ENCODE measurements around the gene ARHGAP26.

Gene ARHGAP26

DNA sequence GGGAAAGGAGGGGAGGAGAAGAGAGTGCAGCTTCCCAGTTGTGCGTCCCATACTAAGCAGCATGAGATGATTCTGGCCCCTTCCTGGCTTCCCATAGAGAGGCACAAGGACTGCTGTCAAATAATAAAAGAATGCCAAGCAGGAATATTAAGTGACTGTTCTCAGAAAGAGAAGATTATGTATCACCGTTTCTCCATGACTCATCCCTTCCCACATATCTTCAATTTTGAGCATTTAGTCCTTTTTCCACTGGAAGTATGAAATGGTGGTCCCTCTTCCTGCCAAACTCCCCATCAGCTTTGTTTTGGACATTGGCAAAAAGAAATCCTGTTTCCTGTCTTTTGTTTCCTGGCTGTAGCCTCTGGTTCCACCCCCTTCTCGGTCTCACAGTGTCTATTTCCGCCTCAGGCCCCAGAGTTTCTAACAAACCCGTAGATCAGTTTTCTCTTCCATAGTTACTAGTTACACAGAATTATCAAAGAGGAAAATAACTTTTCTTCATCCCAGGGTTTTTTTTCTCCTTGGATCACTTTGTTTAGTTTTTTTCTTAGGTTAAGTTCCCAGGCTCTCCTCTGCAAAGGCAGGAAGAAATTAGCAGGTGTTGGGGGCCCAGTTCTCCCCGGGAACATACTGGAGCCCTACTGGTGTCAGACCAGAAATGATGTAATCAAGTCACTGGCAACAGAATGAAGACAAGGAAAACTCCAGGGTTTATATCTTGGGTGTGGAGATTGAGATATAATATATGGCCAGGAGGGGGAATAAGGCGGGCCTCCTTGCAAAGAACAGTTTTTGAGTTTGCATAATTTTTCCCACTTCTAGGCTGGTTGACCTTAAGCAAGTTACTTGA is 26.4 kb upstream of the ARHGAP26 start:
- Histone ChIP-seq H3K4me3 (ENCODE audit: low read length) (no peak overlapping the region), H3F3A (ENCODE audit: control insufficient read depth, insufficient read depth) (no peaks in the 10 kb centered on the region), H3K4me2 (ENCODE audit: low read length) (no peak overlapping the region), H4K20me1 (ENCODE audit: control insufficient read depth, insufficient read depth, low read depth, low read length) (no peaks in the 10 kb centered on the region), H3K79me2 (ENCODE audit: control insufficient read depth, low read length) (no peaks in the 10 kb centered on the region), H3K4me1 (ENCODE audit: control insufficient read depth, low read length) (no peaks in the 10 kb centered on the region), H3K27me3 (ENCODE audit: control insufficient read depth, low read length) (0 out of 2 replicates have a peak, but pooled peaks cover 3% of the 10 kb centered on the region), H3K27ac (ENCODE audit: low read depth, low read length) (no peak overlapping the region), H3K9me3 (ENCODE audit: control insufficient read depth, insufficient read depth, low read length) (no peaks in the 10 kb centered on the region), H3K9me2 (replicated peaks; ENCODE audit: control insufficient read depth, low read length) (no peaks in the 10 kb centered on the region), H3K36me3 (ENCODE audit: control insufficient read depth, low read length) (no peaks in the 10 kb centered on the region)
- TF ChIP-seq, protein P1, sequence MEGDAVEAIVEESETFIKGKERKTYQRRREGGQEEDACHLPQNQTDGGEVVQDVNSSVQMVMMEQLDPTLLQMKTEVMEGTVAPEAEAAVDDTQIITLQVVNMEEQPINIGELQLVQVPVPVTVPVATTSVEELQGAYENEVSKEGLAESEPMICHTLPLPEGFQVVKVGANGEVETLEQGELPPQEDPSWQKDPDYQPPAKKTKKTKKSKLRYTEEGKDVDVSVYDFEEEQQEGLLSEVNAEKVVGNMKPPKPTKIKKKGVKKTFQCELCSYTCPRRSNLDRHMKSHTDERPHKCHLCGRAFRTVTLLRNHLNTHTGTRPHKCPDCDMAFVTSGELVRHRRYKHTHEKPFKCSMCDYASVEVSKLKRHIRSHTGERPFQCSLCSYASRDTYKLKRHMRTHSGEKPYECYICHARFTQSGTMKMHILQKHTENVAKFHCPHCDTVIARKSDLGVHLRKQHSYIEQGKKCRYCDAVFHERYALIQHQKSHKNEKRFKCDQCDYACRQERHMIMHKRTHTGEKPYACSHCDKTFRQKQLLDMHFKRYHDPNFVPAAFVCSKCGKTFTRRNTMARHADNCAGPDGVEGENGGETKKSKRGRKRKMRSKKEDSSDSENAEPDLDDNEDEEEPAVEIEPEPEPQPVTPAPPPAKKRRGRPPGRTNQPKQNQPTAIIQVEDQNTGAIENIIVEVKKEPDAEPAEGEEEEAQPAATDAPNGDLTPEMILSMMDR (IDR thresholded peaks at IDR 0.05; ENCODE audit: low read depth, low read length, poor library complexity, severe bottlenecking): no peak
- TF ChIP-seq EZH2phosphoT487 (IDR thresholded peaks at IDR 0.05; ENCODE audit: borderline replicate concordance, low read length): no peak

DNA sequence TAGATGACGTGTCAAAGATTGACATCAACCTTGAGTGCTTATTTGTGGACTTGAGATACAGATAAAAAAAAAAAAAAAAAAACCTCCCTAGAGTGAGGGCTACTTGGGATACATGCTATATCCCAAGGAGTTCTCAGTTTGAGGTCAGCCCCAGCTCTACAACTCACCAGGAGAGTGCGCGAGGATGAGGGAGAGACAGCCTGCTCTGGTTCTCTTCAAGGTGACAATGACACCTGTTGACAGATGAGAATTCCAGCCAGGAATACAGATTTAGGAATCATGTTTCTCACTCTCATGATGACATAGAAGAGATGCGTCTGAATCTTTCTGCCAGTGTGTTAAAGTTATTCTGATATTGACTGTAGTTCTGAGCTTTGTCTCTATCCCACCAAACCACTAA is 24.9 kb upstream of the ARHGAP26 start:
- Histone ChIP-seq H3K27ac (ENCODE audit: low read depth, low read length) (no peak overlapping the region), H3K27me3 (ENCODE audit: control insufficient read depth, low read length) (0 out of 2 replicates have a peak, but pooled peaks cover 3% of the 10 kb centered on the region), H3K4me2 (ENCODE audit: low read length) (no peak overlapping the region), H3F3A (ENCODE audit: control insufficient read depth, insufficient read depth) (no peaks in the 10 kb centered on the region), H3K79me2 (ENCODE audit: control insufficient read depth, low read length) (no peaks in the 10 kb centered on the region), H3K36me3 (ENCODE audit: control insufficient read depth, low read length) (no peaks in the 10 kb centered on the region), H3K9me3 (ENCODE audit: control insufficient read depth, insufficient read depth, low read length) (no peaks in the 10 kb centered on the region), H4K20me1 (ENCODE audit: control insufficient read depth, insufficient read depth, low read depth, low read length) (no peaks in the 10 kb centered on the region), H3K9me2 (replicated peaks; ENCODE audit: control insufficient read depth, low read length) (no peaks in the 10 kb centered on the region), H3K4me1 (ENCODE audit: control insufficient read depth, low read length) (no peaks in the 10 kb centered on the region), H3K4me3 (ENCODE audit: low read length) (no peak overlapping the region)
- TF ChIP-seq, protein P1 (IDR thresholded peaks at IDR 0.05; ENCODE audit: low read depth, low read length, poor library complexity, severe bottlenecking): no peak
- no peak for TF ChIP-seq EZH2phosphoT487 (IDR thresholded peaks at IDR 0.05; ENCODE audit: borderline replicate concordance, low read length)

DNA sequence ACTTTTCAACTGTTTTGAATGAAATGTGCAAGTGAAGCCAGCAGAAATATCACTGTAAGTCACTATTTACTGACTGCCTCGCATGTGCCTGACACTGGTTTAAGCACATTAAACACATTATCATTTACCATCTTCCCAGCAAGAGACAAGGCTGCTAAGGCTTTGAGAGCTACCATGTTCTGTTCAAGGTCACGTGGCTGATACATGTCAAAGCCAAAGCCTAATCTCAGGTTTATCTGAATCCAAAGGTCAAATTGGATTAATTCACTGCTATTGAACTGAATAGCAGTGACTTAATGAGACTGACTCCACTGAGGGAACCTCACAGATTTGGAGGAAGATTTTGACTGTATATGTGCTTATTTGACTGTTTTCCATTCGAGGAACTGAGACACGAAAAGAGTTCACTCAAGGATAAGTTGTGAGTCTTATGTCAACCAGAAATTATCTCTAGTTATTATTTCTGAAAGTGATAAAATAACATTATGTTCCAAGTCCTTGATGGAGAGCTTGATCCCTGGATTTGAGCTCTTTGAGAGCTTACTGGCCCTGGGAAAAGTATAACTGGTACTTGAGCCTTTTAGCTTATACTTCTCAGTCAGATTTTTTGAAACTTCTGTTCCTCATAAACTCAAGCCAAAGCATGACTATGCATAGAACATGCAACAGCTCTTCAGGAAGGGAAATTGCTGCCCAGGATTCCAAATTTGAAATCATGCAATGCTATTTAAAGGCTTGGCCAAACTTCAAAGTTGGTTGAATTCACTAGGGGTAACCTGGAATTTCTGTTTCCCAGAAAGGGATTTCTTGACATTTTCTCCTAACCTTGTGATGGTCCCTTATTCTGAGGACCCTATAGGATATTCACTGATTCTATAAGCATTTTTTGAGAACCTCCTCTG is 23.4 kb upstream of the ARHGAP26 start:
- Histone ChIP-seq H3F3A (ENCODE audit: control insufficient read depth, insufficient read depth) (no peaks in the 10 kb centered on the region), H3K27me3 (ENCODE audit: control insufficient read depth, low read length) (0 out of 2 replicates have a peak, but pooled peaks cover 3% of the 10 kb centered on the region), H4K20me1 (ENCODE audit: control insufficient read depth, insufficient read depth, low read depth, low read length) (no peaks in the 10 kb centered on the region), H3K9me2 (replicated peaks; ENCODE audit: control insufficient read depth, low read length) (no peaks in the 10 kb centered on the region), H3K36me3 (ENCODE audit: control insufficient read depth, low read length) (no peaks in the 10 kb centered on the region), H3K4me2 (ENCODE audit: low read length) (no peak overlapping the region), H3K4me1 (ENCODE audit: control insufficient read depth, low read length) (no peaks in the 10 kb centered on the region), H3K79me2 (ENCODE audit: control insufficient read depth, low read length) (no peaks in the 10 kb centered on the region), H3K4me3 (ENCODE audit: low read length) (no peak overlapping the region), H3K27ac (ENCODE audit: low read depth, low read length) (no peak overlapping the region), H3K9me3 (ENCODE audit: control insufficient read depth, insufficient read depth, low read length) (no peaks in the 10 kb centered on the region)
- TF ChIP-seq, protein P1 (IDR thresholded peaks at IDR 0.05; ENCODE audit: low read depth, low read length, poor library complexity, severe bottlenecking): no peak
- TF ChIP-seq EZH2phosphoT487 (IDR thresholded peaks at IDR 0.05; ENCODE audit: borderline replicate concordance, low read length): no peak

All from DOHH2 (cell line).